HG02943 (cell line): ENCODE results near the gene WNK1.
"Not testable (repeated sequence)": the region's sequence is repeated elsewhere in the genome, so short reads cannot be mapped to it uniquely, and the experiment has no call there.

ENCODE experiments used
- ATAC-seq: cut with Tn5 transposase; IDR thresholded peaks from one replicate; pipeline ENCODE4 v1.9.1; 2021; ENCODE audit warnings: mild to moderate bottlenecking, low read depth, moderate library complexity; ENCODE audit not compliant: unreplicated experiment

Gene WNK1

GRCh38 chr12:776772-777373, 24.5 kb downstream of the WNK1 start:
- not testable (repeated sequence) for ATAC-seq

GRCh38 chr12:777550-778047, 25.2 kb downstream of the WNK1 start:
- no peak for ATAC-seq

- no peak for ATAC-seq
These were observed 26.2 kb downstream of the WNK1 start for GRCh38 chr12:778615-779014.

- no peak for ATAC-seq
These were observed 27.7 kb downstream of the WNK1 start for GRCh38 chr12:779745-780734.

- ATAC-seq = no peak
These were observed 28.5 kb downstream of the WNK1 start for GRCh38 chr12:780750-781379.

GRCh38 chr12:785706-786105, 33.3 kb downstream of the WNK1 start:
- ATAC-seq = no peak

GRCh38 chr12:788288-788687, 35.9 kb downstream of the WNK1 start:
- ATAC-seq = no peak

GRCh38 chr12:788762-789161, 36.4 kb downstream of the WNK1 start:
- not testable (repeated sequence) for ATAC-seq

GRCh38 chr12:789852-790563, 37.6 kb downstream of the WNK1 start:
- ATAC-seq = no peak

- ATAC-seq = no peak
These were observed 38.2 kb downstream of the WNK1 start for GRCh38 chr12:790608-791007.

GRCh38 chr12:793037-793436, 40.7 kb downstream of the WNK1 start:
- ATAC-seq = no peak

GRCh38 chr12:793711-794110, 41.3 kb downstream of the WNK1 start:
- ATAC-seq = no peak

GRCh38 chr12:795305-795704, 42.9 kb downstream of the WNK1 start:
- ATAC-seq = no peak

GRCh38 chr12:800401-800800, 48.0 kb downstream of the WNK1 start:
- ATAC-seq = no peak

GRCh38 chr12:802242-803120, 50.1 kb downstream of the WNK1 start:
- ATAC-seq = no peak

GRCh38 chr12:805022-805632, 52.7 kb downstream of the WNK1 start:
- no peak for ATAC-seq

GRCh38 chr12:806200-806791, 53.9 kb downstream of the WNK1 start:
- ATAC-seq = no peak

GRCh38 chr12:807041-807735, 54.8 kb downstream of the WNK1 start:
- ATAC-seq = no peak
